GM18507 (cell line): ENCODE data around the gene SLCO1B3.

Experiments used
- DNase-seq: peaks from one replicate; pipeline ENCODE4 v3.0.0; 2011; ENCODE audit warnings: low read depth; ENCODE audit not compliant: insufficient read length; ENCODE audit errors: extremely low spot score
- FAIRE-seq: peaks from 2 replicates; lab custom pipeline; 2011; peaks lifted over from hg19 to GRCh38; lab: Jason Lieb, UNC

Gene SLCO1B3

DNA sequence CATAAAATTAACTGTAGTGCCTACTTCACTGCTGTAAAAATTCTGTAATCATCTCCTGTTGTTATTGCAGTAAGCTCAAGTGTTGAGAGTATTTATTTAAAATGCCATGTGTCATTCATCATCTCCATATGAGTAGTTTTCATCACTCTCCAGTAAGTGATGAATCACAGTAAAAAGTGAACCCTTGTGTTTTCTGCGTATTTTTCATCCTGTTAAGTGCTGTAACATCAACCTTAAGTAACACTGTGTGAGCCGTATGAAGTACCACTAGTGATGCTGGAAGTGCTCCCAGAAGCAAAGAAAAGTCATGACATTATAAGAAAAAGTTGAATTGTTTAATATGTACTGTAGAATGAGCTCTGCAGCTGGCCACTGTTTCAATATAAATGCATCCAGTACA is 55.4 kb downstream of the SLCO1B3 start:
- no peak for DNase-seq
- FAIRE-seq: no peak

DNA sequence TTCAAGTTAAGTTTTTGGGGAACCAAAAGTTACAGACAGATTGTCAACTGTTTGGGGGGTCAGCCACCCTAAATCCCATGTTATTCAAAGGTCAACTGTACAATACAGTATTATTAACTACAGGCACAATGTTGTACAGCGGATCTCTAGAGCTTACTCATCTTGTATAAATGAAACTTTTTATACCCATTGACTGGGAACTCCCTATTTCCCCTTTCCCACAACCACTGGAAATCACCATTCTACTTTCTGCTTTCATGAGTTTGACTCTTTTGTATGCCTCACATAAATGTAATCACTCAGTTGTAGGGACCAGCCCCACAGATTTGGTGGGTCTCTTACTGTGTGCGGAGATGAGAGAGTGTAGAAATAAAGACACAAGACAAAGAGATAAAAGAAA is 57.8 kb downstream of the SLCO1B3 start:
- DNase-seq (no peak), FAIRE-seq (no peak)

DNA sequence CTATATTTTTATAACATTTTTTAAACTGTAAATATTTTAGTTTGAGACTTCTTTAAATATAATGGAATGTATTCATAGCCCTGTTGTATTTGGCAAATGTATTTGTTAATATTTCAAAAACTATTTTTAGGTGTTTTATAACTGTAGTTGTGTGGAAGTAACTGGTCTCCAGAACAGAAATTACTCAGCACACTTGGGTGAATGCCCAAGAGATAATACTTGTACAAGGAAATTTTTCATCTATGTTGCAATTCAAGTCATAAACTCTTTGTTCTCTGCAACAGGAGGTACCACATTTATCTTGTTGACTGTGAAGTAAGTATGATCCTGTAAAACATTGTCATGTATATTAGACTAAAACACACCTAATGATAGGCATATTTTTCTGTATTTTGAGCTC is 72.8 kb downstream of the SLCO1B3 start:
- DNase-seq: no peak
- FAIRE-seq: no peak

DNA sequence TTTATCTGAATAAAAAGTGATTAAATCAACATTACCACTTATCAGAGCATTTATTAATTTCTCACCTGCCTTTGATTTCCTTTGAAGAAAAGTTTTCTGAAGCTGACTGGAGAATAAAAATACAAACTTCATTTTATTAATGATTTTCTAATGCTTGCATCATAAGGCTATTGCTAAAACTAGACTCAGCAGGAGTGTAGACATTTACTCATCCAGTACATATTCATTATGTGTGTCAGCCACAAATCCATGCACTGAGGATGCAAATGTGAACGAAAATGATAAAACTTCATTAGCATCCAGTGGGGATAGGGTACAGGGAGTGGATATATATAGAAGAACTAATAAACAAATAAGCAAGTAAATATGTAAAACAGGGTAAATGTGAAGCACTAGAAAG is 74.6 kb downstream of the SLCO1B3 start:
- DNase-seq: no peak
- no peak for FAIRE-seq

DNA sequence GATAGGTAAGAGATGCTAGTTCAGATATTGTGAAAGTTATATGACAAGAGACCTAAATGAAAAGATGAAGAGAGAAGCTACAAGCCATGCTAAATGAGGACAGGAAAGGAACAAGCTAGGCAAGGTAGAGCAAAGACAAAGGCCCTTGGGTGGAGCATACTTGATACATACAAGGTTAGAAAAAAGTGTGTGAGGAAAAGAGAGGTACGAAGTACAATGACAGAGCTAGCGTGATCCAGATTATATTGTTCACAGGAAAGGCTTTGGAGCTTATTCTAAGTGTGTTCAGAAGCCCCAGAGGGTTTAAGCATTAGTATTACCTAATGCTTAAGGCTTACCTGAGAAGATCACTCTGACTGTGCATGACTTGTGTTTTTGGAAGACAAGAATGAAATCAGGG is 75.0 kb downstream of the SLCO1B3 start:
- FAIRE-seq (no peak), DNase-seq (no peak)

DNA sequence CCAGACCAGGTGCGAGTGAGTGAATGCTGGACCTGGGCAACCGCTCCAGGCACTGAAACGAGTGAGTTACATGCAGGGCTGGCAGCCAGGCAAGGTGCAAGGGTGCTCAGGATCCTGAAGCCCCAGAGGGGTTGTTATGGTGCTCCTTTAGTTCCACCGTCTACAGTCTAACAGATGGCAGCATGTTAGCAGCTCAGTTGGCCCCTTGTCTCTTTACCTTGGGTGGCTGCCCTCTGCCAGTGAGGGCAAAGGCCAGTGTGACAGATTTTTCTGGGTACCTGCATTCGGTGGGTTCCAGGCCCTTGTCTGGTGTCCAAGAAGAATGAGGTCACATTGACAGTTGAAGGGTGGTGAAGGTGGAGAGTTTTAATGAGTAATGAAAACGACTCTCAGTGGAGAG is 106.8 kb downstream of the SLCO1B3 start:
- FAIRE-seq: no peak
- DNase-seq: no peak

DNA sequence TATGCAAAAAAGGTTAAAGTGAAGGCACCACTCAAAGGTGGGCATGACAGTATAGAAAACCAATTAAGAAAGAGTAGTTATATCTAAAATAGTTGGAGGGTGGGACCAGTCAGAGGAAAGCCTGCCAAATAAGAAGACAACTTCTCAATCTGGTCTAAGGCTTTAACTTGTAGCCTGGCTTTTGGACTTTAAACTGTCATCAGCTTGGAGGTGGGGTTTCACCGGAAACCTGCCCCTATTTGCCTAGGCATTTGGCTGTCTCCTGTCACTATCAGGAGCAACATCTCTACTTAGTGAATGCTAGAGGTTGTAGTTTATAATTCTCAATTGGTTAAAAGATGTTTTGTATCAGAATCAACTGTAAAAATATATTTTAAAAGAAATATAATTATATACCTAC is 107.3 kb downstream of the SLCO1B3 start:
- no peak for FAIRE-seq
- no peak for DNase-seq

DNA sequence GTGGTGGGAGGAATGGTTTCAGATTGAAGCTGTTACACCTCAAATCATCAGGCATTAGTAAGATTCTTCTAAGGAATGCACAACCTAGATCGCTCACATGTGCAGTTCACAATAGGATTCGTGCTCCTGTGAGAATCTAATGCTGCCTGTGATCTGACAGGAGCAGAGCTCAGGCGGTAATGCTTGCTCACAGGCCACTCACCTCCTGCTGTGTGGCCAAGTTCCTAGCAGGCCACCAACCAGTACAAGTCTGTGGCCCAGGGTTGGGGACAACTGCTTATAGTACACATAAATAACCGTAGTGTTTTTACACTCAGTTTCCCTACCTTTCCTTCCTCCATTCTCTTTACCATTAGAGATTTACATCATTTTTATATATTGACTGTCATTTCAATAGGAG is 121.4 kb downstream of the SLCO1B3 start:
- DNase-seq (no peak), FAIRE-seq (no peak)

DNA sequence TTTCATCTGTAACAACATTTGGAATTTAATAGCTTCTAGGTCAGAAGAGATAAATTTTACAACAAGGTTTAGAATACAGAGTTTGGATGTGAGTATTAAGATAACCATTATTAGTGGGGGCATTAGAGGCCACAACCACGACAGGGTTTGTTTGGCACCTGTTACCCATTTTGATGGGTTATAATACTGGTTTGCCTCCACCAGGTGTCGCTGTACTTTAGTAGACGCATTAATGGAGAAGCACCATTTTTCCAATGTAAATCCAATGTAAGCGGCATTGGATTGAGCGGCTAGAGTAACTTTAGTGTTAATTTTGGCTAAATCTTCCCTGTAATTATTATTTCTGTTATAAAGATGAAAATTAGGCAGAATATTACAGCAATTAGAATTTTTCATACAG is 136.2 kb downstream of the SLCO1B3 start:
- FAIRE-seq (no peak), DNase-seq (no peak)

DNA sequence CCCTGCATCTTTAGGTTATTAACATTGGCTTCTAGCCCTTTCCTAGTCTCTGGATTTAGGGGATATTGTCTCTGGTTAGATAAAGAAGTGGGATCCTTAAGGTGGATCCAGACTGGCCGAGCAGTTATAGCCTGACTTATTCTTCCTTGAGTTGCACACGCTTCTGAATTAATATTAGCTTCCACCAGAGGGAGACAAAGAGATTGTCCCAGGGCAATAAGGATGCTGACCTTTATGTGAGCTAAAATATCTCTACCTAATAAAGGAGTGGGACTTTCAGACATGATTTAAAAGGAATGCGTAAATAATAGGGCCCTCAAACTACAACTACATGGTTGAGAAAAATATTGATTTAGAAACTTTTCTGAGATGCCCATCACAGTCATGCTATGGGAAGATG is 139.7 kb downstream of the SLCO1B3 start:
- DNase-seq (no peak), FAIRE-seq (no peak)

DNA sequence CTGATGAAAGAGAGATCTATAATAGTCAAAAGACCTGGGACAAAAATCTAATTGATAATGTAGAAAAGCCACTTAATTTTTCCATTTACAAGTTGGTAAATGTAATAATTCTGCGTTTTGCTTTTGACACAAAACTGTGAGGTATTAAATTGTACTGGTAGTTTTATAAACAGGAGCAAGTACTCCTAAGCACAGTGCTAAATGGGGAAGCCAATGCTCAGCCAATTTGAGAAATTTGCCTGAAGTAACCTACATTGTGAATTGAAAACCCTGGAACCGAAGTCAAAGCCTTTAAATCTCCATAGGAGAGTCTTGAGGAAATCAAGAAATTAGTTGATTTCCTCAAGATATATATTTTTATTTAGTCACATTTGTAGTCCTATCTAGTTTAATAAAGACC is 152.8 kb downstream of the SLCO1B3 start:
- DNase-seq (no peak), FAIRE-seq (no peak)

DNA sequence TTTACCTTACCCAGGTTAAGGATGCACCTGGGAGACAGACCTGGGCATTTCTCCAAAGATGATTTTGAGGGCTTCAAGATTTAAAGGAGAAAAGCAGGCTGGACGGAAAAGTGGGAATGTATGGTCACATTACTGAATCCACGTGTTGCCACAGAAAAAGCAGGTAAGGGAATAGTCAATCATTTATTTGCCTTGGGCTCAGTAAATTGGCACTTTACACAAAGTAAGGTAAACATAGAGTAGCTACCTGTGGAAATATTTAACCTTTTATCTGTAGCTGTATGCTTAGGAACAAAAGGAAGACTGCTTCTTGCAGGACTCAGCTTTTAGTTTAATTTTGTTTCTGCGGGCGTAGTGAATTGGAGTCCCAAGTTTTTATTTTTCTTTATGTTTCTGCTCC is 153.3 kb downstream of the SLCO1B3 start:
- FAIRE-seq: no peak
- DNase-seq: no peak
